Subcutaneous adipose tissue (tissue), 4 donors: Measurements from ENCODE around the gene FLRT2. TPM values are rescaled to one million over a fixed set of nuclear protein-coding genes. Genes with fewer than 3 reads are reported as not detected.

Source experiments
- CTCF ChIP-seq: fragments of 450-650 bp; IDR thresholded peaks from one replicate; pipeline ENCODE4 v1.5.1; 2016; ENCODE audit warnings: low read depth, mild to moderate bottlenecking, control low read depth, antibody characterized with exemption, moderate library complexity
- total RNA-seq, 4 donors: library from RNA; depleted of rRNA; stranded (reverse); fragments of >200 nt; gene quantifications; one replicate each; pipeline ENCODE4 v1.1.0, GENCODE V29; 2016

FLRT2 gene
- total RNA-seq, 4 donors from 2014 or later = 8.4 to 77.8 (median 19.1) TPM

- TF ChIP-seq CTCF = no peak
These were observed 66.6 kb downstream of the FLRT2 start for GRCh38 chr14:85596562-85596961.

GRCh38 chr14:85597701-85598100, 67.8 kb downstream of the FLRT2 start:
- TF ChIP-seq CTCF = no peak

- no peak for TF ChIP-seq CTCF
These were observed 70.0 kb downstream of the FLRT2 start for GRCh38 chr14:85599939-85600338.

GRCh38 chr14:85601246-85601645, 71.3 kb downstream of the FLRT2 start:
- no peak for TF ChIP-seq CTCF

GRCh38 chr14:85601690-85602089, 71.7 kb downstream of the FLRT2 start:
- no peak for TF ChIP-seq CTCF

GRCh38 chr14:85602345-85602744, 72.4 kb downstream of the FLRT2 start:
- no peak for TF ChIP-seq CTCF

GRCh38 chr14:85604021-85604420, 74.1 kb downstream of the FLRT2 start:
- no peak for TF ChIP-seq CTCF
